Upper lobe of right lung (tissue), 1 donor: ENCODE data around the gene LNX2. TPM values are rescaled to one million over a fixed set of nuclear protein-coding genes. Genes with fewer than 3 reads are reported as not detected.

Experiments used
- ATAC-seq: fragments of 200-7000 bp; cut with Tn5 transposase; one replicate; pipeline ENCODE4 v1.9.1; 2020; ENCODE audit warnings: mild to moderate bottlenecking, moderate library complexity
- DNase-seq: peaks from one replicate; pipeline ENCODE4 v3.0.0-alpha.2; 2020
- H3K27ac ChIP-seq: fragments of 200-600 bp; one replicate; pipeline ENCODE4 v1.8.0; 2022
- H3K27me3 ChIP-seq: fragments of 200-600 bp; one replicate; pipeline ENCODE4 v1.8.0; 2022; ENCODE audit warnings: mild to moderate bottlenecking
- H3K36me3 ChIP-seq: fragments of 200-600 bp; one replicate; pipeline ENCODE4 v1.8.0; 2022
- H3K4me1 ChIP-seq: fragments of 200-600 bp; one replicate; pipeline ENCODE4 v1.8.0; 2022
- H3K4me3 ChIP-seq: fragments of 200-600 bp; one replicate; pipeline ENCODE4 v1.8.0; 2022; ENCODE audit warnings: mild to moderate bottlenecking
- H3K9me3 ChIP-seq: fragments of 200-600 bp; one replicate; pipeline ENCODE4 v1.8.0; 2022
- intact Hi-C: fragments of 100-400 bp; cut with DNase I; formaldehyde crosslinking; loops from one replicate; pipeline ENCODE4 v1.11.0; 2022
- total RNA-seq: library from RNA; stranded (reverse); fragmentation: NEBNext Ultra II Directional; extraction: Animal tissue kit (Norgen Biotek cat#: 25700); gene quantifications from one replicate; pipeline ENCODE4 v1.2.1, GENCODE V29; 2021
- TF ChIP-seq, protein P1 (sequence below): fragments of 200-600 bp; IDR thresholded peaks from one replicate; pipeline ENCODE4 v1.8.0; 2022; ENCODE audit warnings: antibody characterized with exemption
- donor health status: DM: no; HTN: yes; CAD: no; lungs with severe emphysema.

Gene LNX2
- total RNA-seq, 1 donor from 2014 or later = 35.3 TPM

DNA sequence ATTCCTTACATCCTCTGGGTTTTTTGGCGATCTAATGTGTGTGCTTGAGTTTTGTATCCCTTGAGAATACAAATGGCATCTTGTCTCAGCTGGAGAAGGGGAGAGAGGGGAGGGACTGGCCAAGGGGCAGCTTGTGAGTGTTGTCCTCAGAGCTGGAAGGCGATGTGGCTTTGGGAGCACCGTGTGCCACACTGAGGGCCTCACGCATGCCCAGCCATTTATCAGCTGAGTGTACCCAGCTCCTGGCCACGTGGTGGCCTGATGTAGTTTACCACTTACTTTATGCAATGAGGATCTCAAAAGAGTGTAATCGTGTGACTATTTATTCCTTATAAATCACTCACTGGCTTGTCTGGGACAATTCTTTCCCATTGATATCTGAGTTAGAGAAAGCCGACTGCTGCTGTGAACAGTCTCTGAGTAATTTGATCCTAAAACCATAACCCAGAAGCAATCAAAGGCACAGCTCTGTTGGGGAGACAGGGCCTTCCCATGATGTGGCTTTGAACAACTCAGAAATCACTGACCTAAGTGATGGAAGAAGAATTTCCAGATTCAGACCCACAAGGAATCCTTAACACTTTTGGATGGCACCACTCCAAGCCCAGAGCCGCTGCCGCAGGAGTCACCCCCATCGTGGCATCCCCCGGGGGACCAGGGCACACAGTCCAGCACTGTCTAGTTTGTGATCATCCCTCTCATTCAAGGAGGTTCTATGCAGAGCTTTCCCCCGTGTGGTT lies 116.0 kb downstream of the LNX2 start:
- no peaks in the 10 kb centered on the region for H3K27me3 ChIP-seq
- no peak overlapping the region for H3K4me3 ChIP-seq
- H3K36me3 ChIP-seq = no peaks in the 10 kb centered on the region
- TF ChIP-seq, protein P1, sequence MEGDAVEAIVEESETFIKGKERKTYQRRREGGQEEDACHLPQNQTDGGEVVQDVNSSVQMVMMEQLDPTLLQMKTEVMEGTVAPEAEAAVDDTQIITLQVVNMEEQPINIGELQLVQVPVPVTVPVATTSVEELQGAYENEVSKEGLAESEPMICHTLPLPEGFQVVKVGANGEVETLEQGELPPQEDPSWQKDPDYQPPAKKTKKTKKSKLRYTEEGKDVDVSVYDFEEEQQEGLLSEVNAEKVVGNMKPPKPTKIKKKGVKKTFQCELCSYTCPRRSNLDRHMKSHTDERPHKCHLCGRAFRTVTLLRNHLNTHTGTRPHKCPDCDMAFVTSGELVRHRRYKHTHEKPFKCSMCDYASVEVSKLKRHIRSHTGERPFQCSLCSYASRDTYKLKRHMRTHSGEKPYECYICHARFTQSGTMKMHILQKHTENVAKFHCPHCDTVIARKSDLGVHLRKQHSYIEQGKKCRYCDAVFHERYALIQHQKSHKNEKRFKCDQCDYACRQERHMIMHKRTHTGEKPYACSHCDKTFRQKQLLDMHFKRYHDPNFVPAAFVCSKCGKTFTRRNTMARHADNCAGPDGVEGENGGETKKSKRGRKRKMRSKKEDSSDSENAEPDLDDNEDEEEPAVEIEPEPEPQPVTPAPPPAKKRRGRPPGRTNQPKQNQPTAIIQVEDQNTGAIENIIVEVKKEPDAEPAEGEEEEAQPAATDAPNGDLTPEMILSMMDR = no peak
- DNase-seq (no peak), ATAC-seq (no peak)
- H3K4me1 ChIP-seq = no peaks in the 10 kb centered on the region
- intact Hi-C loops = no loop called here
- H3K27ac ChIP-seq = no peak overlapping the region
- H3K9me3 ChIP-seq = no peaks in the 10 kb centered on the region

DNA sequence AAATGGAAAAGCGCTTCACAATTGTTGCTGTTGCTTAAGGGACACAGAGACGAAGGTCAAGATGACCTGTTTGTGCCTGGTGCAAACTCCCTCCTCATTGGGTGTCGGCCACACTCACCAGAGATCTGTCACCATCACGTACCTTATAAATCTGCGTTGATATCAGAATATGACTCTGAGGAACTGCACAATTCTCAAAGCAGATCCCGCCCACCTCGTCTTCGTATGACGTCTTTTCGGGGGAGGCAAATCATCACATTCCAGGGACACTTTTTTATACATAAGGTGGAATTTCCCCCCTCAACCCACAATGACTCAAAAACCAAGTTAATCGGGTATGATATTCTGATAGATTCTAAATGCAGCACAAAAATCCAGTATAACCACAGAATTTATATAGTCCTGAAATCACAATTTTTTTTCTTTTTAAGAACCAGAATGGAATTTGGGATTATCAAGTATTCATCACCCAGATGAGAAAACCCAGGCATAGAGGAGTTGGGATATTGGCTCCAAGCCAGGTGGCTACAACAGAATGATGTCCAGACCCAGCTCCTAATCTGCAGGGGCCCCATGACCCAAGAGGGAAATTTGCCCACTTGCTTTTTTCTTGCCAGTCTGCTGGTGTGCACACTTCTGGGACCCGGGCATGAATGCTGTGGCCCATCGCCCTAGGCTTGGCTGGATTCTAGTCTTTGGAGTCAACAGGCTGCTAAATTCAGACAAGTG lies 119.4 kb downstream of the LNX2 start:
- no peaks in the 10 kb centered on the region for H3K4me1 ChIP-seq
- DNase-seq (no peak), ATAC-seq (no peak)
- H3K27me3 ChIP-seq = no peaks in the 10 kb centered on the region
- no peak overlapping the region for H3K27ac ChIP-seq
- TF ChIP-seq, protein P1 = no peak
- intact Hi-C loops = no loop called here
- H3K9me3 ChIP-seq = no peaks in the 10 kb centered on the region
- no peak overlapping the region for H3K4me3 ChIP-seq
- no peaks in the 10 kb centered on the region for H3K36me3 ChIP-seq

DNA sequence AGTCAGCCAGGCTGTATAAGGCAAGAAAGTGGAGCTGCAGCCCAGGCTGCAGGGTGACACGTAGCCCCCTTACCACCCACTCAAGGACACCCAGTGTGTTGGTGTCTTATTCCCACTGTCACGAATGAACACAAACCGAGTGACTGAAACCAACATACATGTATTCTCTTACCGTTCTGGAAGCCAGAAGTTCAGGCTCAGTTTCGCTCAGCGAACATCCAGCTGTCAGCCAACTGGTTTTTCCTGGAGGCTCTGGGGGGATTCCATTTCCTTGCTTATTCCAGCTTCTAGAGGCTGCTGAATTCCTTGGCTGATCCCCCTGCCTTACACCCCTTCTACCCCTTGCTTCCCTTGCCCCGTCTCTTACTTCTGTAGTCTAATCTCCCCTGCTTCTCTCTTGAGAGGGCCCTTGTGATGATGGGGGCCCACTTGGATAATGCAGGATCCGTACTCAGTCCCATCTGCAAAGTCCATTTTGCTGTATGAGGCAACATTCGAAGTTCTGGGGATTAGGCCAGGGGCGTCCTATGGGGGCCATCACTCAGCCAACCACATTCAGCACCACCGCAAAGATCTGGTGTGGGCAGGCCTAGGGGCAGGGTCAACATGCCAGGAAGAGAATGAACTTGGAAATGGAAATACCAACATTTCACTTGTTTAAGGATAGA lies 122.6 kb downstream of the LNX2 start:
- H3K4me3 ChIP-seq = no peak overlapping the region
- TF ChIP-seq, protein P1 = no peak
- no peak for ATAC-seq

DNA sequence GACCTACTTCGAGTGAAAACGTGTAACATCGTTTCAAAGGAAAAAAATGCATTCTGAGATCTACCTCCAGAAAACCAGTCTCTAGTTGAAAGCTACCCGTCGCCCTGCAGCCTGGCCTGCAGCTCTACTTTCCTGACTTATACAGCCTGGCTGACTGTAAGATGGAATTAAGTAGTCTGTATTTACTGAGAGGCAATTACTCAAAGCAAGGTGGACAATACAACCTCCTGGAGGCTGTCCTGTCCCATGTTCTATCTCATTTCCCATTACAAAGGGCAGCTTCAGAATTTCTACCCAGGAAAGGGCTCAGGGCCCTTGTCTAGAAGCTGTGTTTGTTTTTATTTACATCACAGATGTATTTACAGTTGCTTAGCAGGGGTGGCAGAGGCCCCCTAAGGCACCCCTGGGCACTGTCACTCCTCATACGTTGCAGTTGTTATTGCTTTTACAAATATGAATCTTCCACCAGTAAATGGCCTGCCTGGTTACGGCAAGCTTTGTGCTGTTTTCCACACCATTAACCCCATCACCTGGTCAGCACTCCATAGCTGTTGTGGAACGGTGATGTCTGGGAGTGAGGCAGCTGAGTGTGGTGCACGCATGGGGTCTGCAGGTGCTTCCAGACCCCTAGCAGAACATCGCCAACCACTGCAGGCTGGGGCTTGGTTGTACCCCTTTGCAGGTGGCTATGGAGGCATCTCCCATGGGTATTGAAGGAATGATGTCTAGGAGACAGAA lies 123.6 kb downstream of the LNX2 start:
- TF ChIP-seq, protein P1 = no peak
- DNase-seq = no peak
- H3K27me3 ChIP-seq = no peaks in the 10 kb centered on the region
- H3K36me3 ChIP-seq = no peaks in the 10 kb centered on the region
- ATAC-seq = no peak
- no peak overlapping the region for H3K4me3 ChIP-seq
- no peaks in the 10 kb centered on the region for H3K9me3 ChIP-seq
- intact Hi-C loops = no loop called here
- no peak overlapping the region for H3K27ac ChIP-seq
- no peaks in the 10 kb centered on the region for H3K4me1 ChIP-seq

More for the DNA sequence above, 122.6 kb downstream of the LNX2 start:
- intact Hi-C loops = no loop called here
- Histone ChIP-seq H3K9me3 (no peaks in the 10 kb centered on the region), H3K27ac (no peak overlapping the region), H3K4me1 (no peaks in the 10 kb centered on the region), H3K36me3 (no peaks in the 10 kb centered on the region), H3K27me3 (no peaks in the 10 kb centered on the region)
- DNase-seq = no peak

DNA sequence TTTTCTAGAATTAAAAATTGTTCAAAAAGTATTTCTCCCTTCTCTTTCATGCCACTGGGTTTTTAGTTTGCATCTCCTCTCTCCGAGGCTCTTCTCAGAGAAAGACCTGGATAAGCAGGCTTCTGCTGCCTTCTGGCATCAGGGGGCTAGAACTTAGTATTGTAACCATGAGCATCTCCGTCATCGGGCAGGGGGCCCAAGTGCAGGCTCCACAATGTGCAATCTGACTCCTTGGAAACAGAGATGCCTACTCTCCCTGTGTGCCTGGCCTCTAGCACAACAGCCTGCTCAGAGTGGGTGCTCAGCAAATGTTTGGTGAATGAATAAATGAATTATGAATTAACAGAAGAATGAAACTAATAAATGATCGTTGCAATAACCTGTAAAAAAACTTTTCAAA lies 124.3 kb downstream of the LNX2 start:
- intact Hi-C loops = no loop called here
- no peaks in the 10 kb centered on the region for H3K4me1 ChIP-seq
- TF ChIP-seq, protein P1 = no peak

More for the DNA sequence above, 124.3 kb downstream of the LNX2 start:
- H3K27me3 ChIP-seq = no peaks in the 10 kb centered on the region
- no peaks in the 10 kb centered on the region for H3K36me3 ChIP-seq
- H3K4me3 ChIP-seq = no peak overlapping the region
- H3K9me3 ChIP-seq = no peaks in the 10 kb centered on the region
- H3K27ac ChIP-seq = no peak overlapping the region
- no peak for ATAC-seq
- no peak for DNase-seq

Other genes starting within 250 kb of the LNX2 start
- gene GTF3A, start 195.9 kb downstream of the LNX2 start, total RNA-seq = 81.7 TPM
- gene MTIF3, start 170.0 kb downstream of the LNX2 start, total RNA-seq = 38.6 TPM
- 114 TPM for gene POLR1D, start 1.4 kb upstream of the LNX2 start, total RNA-seq
- not detected for gene GSX1, start 172.0 kb upstream of the LNX2 start, total RNA-seq